Activated CD4-positive, alpha-beta memory T cell treated with anti-CD3 and anti-CD28 coated beads, Interleukin-2, amount 10 ng/mL, durations not matched to agents 7 days and 5 days (primary cell): Measurements from ENCODE around the gene TAOK1. TPM values are rescaled to one million over a fixed set of nuclear protein-coding genes. Genes with fewer than 3 reads are reported as not detected.
"Not testable (repeated sequence)": the region's sequence is repeated elsewhere in the genome, so short reads cannot be mapped to it uniquely, and the experiment has no call there.

ENCODE experiments used
- CTCF ChIA-PET: fragments of 350-600 bp; sonication (Branson Sonifier 250); formaldehyde crosslinking; loops from one replicate; lab custom pipeline; 2021; ENCODE audit warnings: antibody characterized with exemption, inconsistent platforms; lab: Charles Lee
- POLR2A ChIA-PET: fragments of 350-600 bp; sonication (Branson Sonifier 250); formaldehyde crosslinking; loops from one replicate; lab custom pipeline; 2021; ENCODE audit warnings: antibody characterized with exemption; lab: Charles Lee
- DNase-seq: peaks from one replicate; pipeline ENCODE4 v3.0.0-alpha.2; 2020
- H3K27ac Mint-ChIP-seq: one replicate; pipeline ENCODE4 v1.8.0; 2021; ENCODE audit warnings: mild to moderate bottlenecking, mixed read lengths
- H3K27me3 Mint-ChIP-seq: one replicate; pipeline ENCODE4 v1.8.0; 2021; ENCODE audit warnings: mixed read lengths
- H3K36me3 Mint-ChIP-seq: one replicate; pipeline ENCODE4 v1.8.0; 2021; ENCODE audit warnings: low read depth, mixed read lengths
- H3K4me1 Mint-ChIP-seq: one replicate; pipeline ENCODE4 v1.8.0; 2021; ENCODE audit warnings: mixed read lengths
- H3K4me3 Mint-ChIP-seq: one replicate; pipeline ENCODE4 v1.8.0; 2021; ENCODE audit warnings: mild to moderate bottlenecking, mixed read lengths
- H3K9me3 Mint-ChIP-seq: one replicate; pipeline ENCODE4 v1.8.0; 2021; ENCODE audit warnings: mixed read lengths
- total RNA-seq, 2 experiments: library from RNA; stranded (reverse); gene quantifications; one replicate each; pipeline ENCODE4 v1.2.3, GENCODE V29; 2021

The TAOK1 gene
- total RNA-seq, 2 experiments from 2014 or later, result 50.0 to 51.0 TPM

- Mint-ChIP-seq H3K4me1 (peaks cover 16% of the 10 kb centered on the region), H3K9me3 (no peaks in the 10 kb centered on the region), H3K27me3 (no peaks in the 10 kb centered on the region), H3K27ac (no peak overlapping the region), H3K4me3 (no peak overlapping the region), H3K36me3 (peaks cover 33% of the 10 kb centered on the region)
- ChIA-PET POLR2A (no interaction called here), CTCF (interaction anchor here (0.9 kb wide), 1 partner anchor 174 kb away, joined by 3 read pairs; no protein-coding TSS in a partner anchor)
- DNase-seq, result no peak
Measured at GRCh38 chr17:29544066-29544465, 153.9 kb downstream of the TAOK1 start.

GRCh38 chr17:29546085-29546484 lies 155.9 kb downstream of the TAOK1 start:
- Mint-ChIP-seq H3K36me3 (peaks cover 32% of the 10 kb centered on the region), H3K9me3 (no peaks in the 10 kb centered on the region), H3K27me3 (no peaks in the 10 kb centered on the region), H3K4me1 (peaks cover 24% of the 10 kb centered on the region), H3K4me3 (no peak overlapping the region), H3K27ac (no peak overlapping the region)
- ChIA-PET CTCF (interaction anchor here (1.4 kb wide), 1 partner anchor 9 kb away, joined by 9 read pairs; no protein-coding TSS in a partner anchor), POLR2A (no interaction called here)
- no peak for DNase-seq

GRCh38 chr17:29546830-29547229 lies 156.7 kb downstream of the TAOK1 start:
- CTCF ChIA-PET, result interaction anchor here (0.6 kb wide), 1 partner anchor 38 kb away, joined by 3 read pairs; no protein-coding TSS in a partner anchor
- Mint-ChIP-seq H3K27me3 (no peaks in the 10 kb centered on the region), H3K9me3 (no peaks in the 10 kb centered on the region)

GRCh38 chr17:29549177-29549923 lies 159.2 kb downstream of the TAOK1 start:
- no peak overlapping the region for H3K27ac Mint-ChIP-seq

More at GRCh38 chr17:29546830-29547229, 156.7 kb downstream of the TAOK1 start:
- peaks cover 24% of the 10 kb centered on the region for H3K4me1 Mint-ChIP-seq
- no peak for DNase-seq
- no peak overlapping the region for H3K4me3 Mint-ChIP-seq
- POLR2A ChIA-PET, result no interaction called here
- no peak overlapping the region for H3K27ac Mint-ChIP-seq
- peaks cover 32% of the 10 kb centered on the region for H3K36me3 Mint-ChIP-seq

GRCh38 chr17:29555840-29556239 lies 165.7 kb downstream of the TAOK1 start:
- H3K36me3 Mint-ChIP-seq, result peaks cover 8% of the 10 kb centered on the region
- H3K4me1 Mint-ChIP-seq, result peaks cover 29% of the 10 kb centered on the region
- ChIA-PET CTCF (interaction anchor here (1.7 to 3.6 kb wide), 2 partner anchors 19 to 186 kb away, joined by 7 to 9 read pairs; no protein-coding TSS in a partner anchor), POLR2A (interaction anchor here (3.9 kb wide), 1 partner anchor 11 kb away, joined by 24 read pairs; the partner anchor contains the start of gene ABHD15)
- H3K27ac Mint-ChIP-seq, result no peak overlapping the region
- DNase-seq, result no peak
- no peaks in the 10 kb centered on the region for H3K27me3 Mint-ChIP-seq
- no peak overlapping the region for H3K4me3 Mint-ChIP-seq
- H3K9me3 Mint-ChIP-seq, result no peaks in the 10 kb centered on the region

More at GRCh38 chr17:29549177-29549923, 159.2 kb downstream of the TAOK1 start:
- CTCF ChIA-PET, result interaction anchor here (0.8 to 1.5 kb wide), 3 partner anchors 17 to 179 kb away, joined by 4 to 7 read pairs (median 4); no protein-coding TSS in a partner anchor
- H3K4me1 Mint-ChIP-seq, result peaks cover 24% of the 10 kb centered on the region
- H3K4me3 Mint-ChIP-seq, result no peak overlapping the region
- POLR2A ChIA-PET, result interaction anchor here (1.2 kb wide), 1 partner anchor 17 kb away, joined by 7 read pairs; the partner anchor contains the start of gene ABHD15
- H3K27me3 Mint-ChIP-seq, result no peaks in the 10 kb centered on the region
- no peak for DNase-seq
- no peaks in the 10 kb centered on the region for H3K9me3 Mint-ChIP-seq
- peaks cover 11% of the 10 kb centered on the region for H3K36me3 Mint-ChIP-seq

- POLR2A ChIA-PET, result interaction anchor here (3.9 kb wide), 1 partner anchor 9 kb away, joined by 24 read pairs; the partner anchor contains the start of gene ABHD15
- Mint-ChIP-seq H3K27me3 (no peaks in the 10 kb centered on the region), H3K27ac (no peak overlapping the region), H3K4me3 (no peak overlapping the region), H3K9me3 (no peaks in the 10 kb centered on the region), H3K4me1 (peaks cover 37% of the 10 kb centered on the region), H3K36me3 (peaks cover 15% of the 10 kb centered on the region)
- DNase-seq, result no peak
- CTCF ChIA-PET, result interaction anchor here (1.2 to 3.6 kb wide), 5 partner anchors 8 to 187 kb away, joined by 3 to 9 read pairs (median 7); no protein-coding TSS in a partner anchor
Measured at GRCh38 chr17:29557085-29557738, 167.0 kb downstream of the TAOK1 start.

- H3K27me3 Mint-ChIP-seq, result no peaks in the 10 kb centered on the region
- CTCF ChIA-PET, result interaction anchor here (1.7 to 3.6 kb wide), 2 partner anchors 23 to 188 kb away, joined by 3 to 9 read pairs; no protein-coding TSS in a partner anchor
- DNase-seq, result no peak
- H3K4me3 Mint-ChIP-seq, result no peak overlapping the region
- no peaks in the 10 kb centered on the region for H3K9me3 Mint-ChIP-seq
- H3K4me1 Mint-ChIP-seq, result peaks cover 42% of the 10 kb centered on the region
- peaks cover 21% of the 10 kb centered on the region for H3K36me3 Mint-ChIP-seq
- H3K27ac Mint-ChIP-seq, result peak overlapping the region; percentile 46
- POLR2A ChIA-PET, result interaction anchor here (3.9 kb wide), 1 partner anchor 9 kb away, joined by 24 read pairs; the partner anchor contains the start of gene ABHD15
Measured at GRCh38 chr17:29557739-29558116, 167.6 kb downstream of the TAOK1 start.

- Mint-ChIP-seq H3K27ac (peak overlapping the region; percentile 46), H3K36me3 (peaks cover 24% of the 10 kb centered on the region), H3K4me1 (peaks cover 44% of the 10 kb centered on the region)
- CTCF ChIA-PET, result interaction anchor here (1.7 to 3.6 kb wide), 2 partner anchors 24 to 188 kb away, joined by 3 to 9 read pairs; no protein-coding TSS in a partner anchor
- H3K4me3 Mint-ChIP-seq, POLR2A ChIA-PET, H3K27me3 Mint-ChIP-seq, H3K9me3 Mint-ChIP-seq, DNase-seq: not testable (repeated sequence)
Measured at GRCh38 chr17:29558139-29558538, 168.0 kb downstream of the TAOK1 start.

- Mint-ChIP-seq H3K36me3 (peaks cover 31% of the 10 kb centered on the region), H3K27ac (no peak overlapping the region), H3K4me1 (peaks cover 54% of the 10 kb centered on the region), H3K4me3 (no peak overlapping the region), H3K9me3 (no peaks in the 10 kb centered on the region), H3K27me3 (no peaks in the 10 kb centered on the region)
- DNase-seq, result no peak
- CTCF ChIA-PET, result interaction anchor here (1.6 kb wide), 1 partner anchor 190 kb away, joined by 5 read pairs; no protein-coding TSS in a partner anchor
- POLR2A ChIA-PET, result interaction anchor here (0.7 kb wide), 1 partner anchor 58 kb away, joined by 3 read pairs; no protein-coding TSS in a partner anchor
Measured at GRCh38 chr17:29559640-29560039, 169.5 kb downstream of the TAOK1 start.

- H3K4me3 Mint-ChIP-seq, result no peak overlapping the region
- ChIA-PET POLR2A (interaction anchor here (0.7 kb wide), 1 partner anchor 57 kb away, joined by 3 read pairs; no protein-coding TSS in a partner anchor), CTCF (interaction anchor here (1.4 to 1.6 kb wide), 2 partner anchors 190 kb away, joined by 5 to 6 read pairs; no protein-coding TSS in a partner anchor)
- H3K9me3 Mint-ChIP-seq, result no peaks in the 10 kb centered on the region
- no peak for DNase-seq
- no peaks in the 10 kb centered on the region for H3K27me3 Mint-ChIP-seq
- peaks cover 31% of the 10 kb centered on the region for H3K36me3 Mint-ChIP-seq
- peaks cover 58% of the 10 kb centered on the region for H3K4me1 Mint-ChIP-seq
- no peak overlapping the region for H3K27ac Mint-ChIP-seq
Measured at GRCh38 chr17:29560316-29560715, 170.2 kb downstream of the TAOK1 start.

- no peaks in the 10 kb centered on the region for H3K27me3 Mint-ChIP-seq
- H3K9me3 Mint-ChIP-seq, result no peaks in the 10 kb centered on the region
- DNase-seq, result no peak
- H3K36me3 Mint-ChIP-seq, result peaks cover 38% of the 10 kb centered on the region
- H3K4me1 Mint-ChIP-seq, result peaks cover 64% of the 10 kb centered on the region
- ChIA-PET POLR2A (interaction anchor here (0.7 to 9.3 kb wide), 2 partner anchors 13 to 54 kb away, joined by 4 to 107 read pairs; no protein-coding TSS in a partner anchor), CTCF (interaction anchor here (1.4 kb wide), 1 partner anchor 192 kb away, joined by 6 read pairs; no protein-coding TSS in a partner anchor)
- H3K4me3 Mint-ChIP-seq, result no peak overlapping the region
- H3K27ac Mint-ChIP-seq, result peak overlapping the region; percentile 49
Measured at GRCh38 chr17:29561554-29562517, 171.7 kb downstream of the TAOK1 start.
